ENCODE results near the gene LARP4B.
A peak's percentile ranks its signal among the peaks of the same experiment; 100 is the strongest.

The LARP4B gene

DNA sequence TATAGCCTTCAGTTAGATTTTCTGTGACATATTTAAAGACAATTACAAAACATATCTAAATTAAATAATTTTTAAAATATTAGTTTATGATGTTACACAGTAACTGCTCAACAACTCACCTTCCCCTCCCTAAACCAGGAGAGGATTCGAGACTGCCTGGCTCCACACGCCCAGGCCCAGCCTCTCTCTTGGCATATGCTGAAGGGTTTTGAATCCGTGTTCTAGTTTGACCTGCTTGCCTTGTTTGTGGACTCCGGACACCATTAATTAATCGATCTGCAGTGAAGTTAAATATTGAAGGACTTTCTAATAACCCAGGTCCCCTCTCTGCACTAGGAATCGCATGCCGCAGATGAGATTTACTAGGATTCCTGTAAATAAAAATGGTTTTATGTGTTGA is 106.6 kb downstream of the LARP4B start:
- no peak for DNase-seq (ENCODE audit: low spot score)

DNA sequence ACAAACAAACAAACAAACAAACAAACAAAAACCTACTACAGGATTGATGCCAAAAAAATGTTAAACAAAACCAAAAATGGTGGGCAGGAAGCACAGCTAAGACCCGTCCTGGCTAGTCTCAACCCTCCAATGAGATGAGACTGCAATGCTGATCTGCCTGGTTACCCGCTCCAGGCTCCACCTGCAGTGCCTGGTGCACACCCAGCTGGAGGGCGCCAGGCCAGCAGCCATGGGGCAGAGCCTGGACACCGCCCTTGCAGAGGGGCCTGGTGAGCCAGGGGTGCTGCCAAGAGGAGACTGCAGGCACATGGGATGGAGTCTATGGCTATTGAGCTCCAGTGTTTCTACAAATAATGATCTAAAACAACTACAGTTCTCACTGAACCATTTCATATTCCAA is 107.0 kb downstream of the LARP4B start:
- no peak for DNase-seq (ENCODE audit: low spot score)

DNA sequence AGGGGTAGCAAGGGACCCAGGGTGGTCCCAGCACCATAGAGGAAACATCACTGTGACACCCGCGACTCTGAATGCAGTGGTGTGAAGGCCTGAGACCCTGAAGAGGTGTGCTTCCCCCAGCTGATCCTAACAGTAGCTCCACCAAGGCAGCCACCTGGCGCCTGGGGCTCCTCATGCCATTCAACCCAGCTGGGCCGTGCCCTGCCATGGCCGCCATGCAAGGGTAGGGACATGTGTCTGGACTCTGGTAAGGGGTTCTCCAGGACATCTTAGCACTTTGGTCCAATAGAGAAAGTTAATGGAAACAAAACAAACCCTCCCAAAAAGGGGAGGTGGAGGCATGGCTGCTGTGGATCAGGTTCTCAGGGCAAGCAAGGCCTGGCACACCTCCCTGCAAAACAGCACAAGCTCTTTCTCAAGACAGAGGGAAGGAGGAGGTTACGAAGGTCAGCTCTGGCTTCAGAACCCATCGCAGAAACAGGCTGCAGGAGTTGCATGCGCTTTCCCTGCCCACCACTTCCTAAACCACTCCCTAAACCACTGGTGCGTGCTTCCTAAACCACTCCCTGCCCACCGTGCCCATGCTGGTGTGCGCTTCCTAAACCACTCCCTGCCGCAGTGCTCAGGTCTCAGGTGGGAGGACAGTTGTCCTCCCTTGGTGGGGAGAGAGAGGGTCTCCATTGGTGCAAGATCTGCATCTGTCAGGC is 108.7 kb downstream of the LARP4B start:
- no peak for DNase-seq (ENCODE audit: low spot score)

GRCh38 chr10:822197-822596 is 109.3 kb downstream of the LARP4B start:
- no peak for DNase-seq (ENCODE audit: low spot score)

DNA sequence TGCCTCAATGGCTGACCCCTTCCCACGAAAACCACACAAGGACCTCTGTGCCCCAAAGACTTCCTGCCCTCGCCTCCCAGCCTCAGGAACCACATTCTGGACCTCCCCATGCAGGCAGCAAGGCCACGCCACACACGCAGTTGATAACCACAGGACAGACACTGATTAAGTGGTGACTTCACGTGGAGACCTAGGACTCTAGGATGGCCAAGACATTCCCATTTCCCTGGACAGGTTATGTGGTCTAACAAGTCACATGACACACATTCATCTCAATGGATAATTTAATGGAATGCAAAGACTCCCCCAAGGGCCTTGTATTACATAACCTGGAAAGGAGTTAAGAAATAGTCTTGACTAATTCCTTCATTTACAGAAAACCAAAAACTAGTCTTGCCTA is 110.2 kb downstream of the LARP4B start:
- DNase-seq (ENCODE audit: low spot score), result no peak

DNA sequence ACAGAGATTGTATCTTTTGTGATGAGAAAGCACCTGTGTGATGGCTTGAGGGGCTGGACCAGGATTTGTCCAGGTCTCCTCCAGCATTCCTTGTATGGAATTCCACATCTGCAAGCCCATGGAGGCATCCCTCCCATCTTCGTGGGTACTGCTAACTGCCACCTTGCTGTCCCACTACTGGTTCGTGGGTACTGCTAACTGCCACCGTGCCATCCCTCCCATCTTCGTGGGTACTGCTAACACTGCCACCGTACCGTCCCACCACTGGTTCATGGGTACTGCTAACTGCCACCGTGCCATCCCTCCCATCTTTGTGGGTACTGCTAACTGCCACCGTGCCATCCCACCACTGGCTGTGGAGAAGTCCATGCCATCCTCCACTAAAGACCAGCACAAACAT is 111.7 kb downstream of the LARP4B start:
- no peak for DNase-seq (ENCODE audit: low spot score)

GRCh38 chr10:819326-819725 is 112.2 kb downstream of the LARP4B start:
- DNase-seq (ENCODE audit: low spot score), result no peak

DNA sequence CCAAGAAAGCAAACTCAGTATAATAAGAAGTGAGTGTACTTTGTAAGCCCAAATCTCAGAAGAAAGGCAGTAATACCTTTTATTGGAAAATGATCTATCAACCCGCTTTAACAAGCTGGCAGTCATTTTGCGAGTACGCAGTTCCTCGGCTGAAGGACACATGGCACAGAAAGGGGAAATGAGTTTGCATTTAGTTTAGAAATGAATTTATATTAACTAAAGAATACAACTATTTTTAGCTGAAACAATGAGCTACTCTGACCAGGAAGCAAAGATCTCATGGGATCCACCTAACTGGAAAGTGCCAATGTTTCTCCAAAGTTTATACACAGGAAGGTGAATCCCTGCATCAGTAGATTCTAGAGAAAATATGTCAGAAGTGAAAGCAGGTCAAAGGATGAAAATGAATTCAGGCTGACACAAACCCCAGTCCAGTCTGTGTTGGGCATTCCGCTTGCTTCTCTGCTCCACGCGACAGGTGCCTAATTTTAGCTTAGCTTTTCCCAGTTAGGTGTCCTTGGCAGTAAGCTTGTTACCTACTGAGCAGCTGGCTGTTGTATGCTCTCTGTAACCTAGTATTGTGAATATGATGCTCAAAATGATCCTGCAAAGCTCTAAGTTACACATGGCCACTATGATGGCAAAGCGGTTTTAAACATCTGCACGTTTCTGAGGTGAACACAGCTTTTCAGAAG is 112.8 kb downstream of the LARP4B start:
- DNase-seq (ENCODE audit: low spot score), result no peak

- DNase-seq (ENCODE audit: low spot score), result no peak
These were observed 113.5 kb downstream of the LARP4B start for GRCh38 chr10:818010-818409.

GRCh38 chr10:817371-817770 is 114.1 kb downstream of the LARP4B start:
- no peak for DNase-seq (ENCODE audit: low spot score)

DNA sequence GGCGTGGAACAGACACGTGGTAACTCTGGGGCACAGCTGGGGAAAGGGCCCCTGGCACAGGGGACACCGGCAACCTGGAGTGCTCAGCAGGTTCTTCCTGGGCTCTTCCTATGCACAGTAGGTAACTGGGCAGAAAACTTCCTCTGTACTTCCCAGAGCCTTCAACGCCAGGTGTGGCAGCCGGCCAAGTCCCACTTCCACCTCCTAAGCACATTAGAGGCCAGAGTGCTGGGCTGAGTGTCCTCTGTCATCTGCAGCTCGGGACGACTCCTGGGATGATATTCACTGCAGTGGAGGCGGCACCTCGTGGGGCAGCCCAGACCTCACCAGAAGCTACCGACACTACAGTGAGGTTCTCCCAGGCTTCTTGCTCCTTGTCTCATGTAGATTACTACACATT is 114.5 kb downstream of the LARP4B start:
- DNase-seq (ENCODE audit: low spot score), result no peak

DNA sequence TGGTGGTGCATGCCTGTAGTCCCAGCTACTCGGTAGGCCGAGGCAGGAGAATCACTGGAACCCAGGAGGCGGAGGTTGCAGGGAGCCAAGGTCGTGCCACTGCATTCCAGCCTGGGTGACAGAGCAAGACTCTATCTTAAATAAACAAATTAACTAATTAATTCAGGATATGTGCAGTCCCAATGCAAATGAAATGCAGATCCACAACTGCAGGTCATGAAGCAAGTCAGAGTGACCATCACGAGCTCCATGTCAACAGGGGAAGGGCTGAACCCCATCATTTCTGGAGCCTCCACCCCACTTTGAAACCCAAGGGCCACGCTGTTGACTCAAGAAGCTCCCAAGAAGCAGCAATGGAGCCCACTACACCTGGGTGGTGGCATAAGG is 115.4 kb downstream of the LARP4B start:
- DNase-seq (ENCODE audit: low spot score), result no peak

- no peak for DNase-seq (ENCODE audit: low spot score)
These were observed 116.0 kb downstream of the LARP4B start for GRCh38 chr10:815338-816090.

- no peak for DNase-seq (ENCODE audit: low spot score)
These were observed 116.8 kb downstream of the LARP4B start for GRCh38 chr10:814536-815302.

DNA sequence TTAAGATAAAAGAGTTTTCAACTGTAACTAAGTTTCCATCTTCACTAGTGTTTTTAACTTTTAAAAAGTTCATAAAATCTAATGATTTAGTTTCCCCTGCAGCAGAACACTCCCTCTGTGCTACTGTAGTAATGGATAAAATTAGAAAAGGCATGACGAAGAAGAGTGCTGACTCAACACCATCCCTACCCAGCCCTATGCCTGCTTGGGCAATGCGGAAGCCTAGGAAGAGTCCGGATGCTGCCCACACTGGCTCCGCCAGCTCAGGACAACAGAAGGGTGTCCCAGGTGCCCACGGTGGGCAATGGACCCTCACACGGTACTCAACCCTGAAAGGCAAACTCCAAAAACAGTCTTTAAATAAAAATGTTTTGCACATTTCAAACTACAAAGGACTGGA is 118.2 kb downstream of the LARP4B start:
- DNase-seq (ENCODE audit: low spot score), result no peak

DNA sequence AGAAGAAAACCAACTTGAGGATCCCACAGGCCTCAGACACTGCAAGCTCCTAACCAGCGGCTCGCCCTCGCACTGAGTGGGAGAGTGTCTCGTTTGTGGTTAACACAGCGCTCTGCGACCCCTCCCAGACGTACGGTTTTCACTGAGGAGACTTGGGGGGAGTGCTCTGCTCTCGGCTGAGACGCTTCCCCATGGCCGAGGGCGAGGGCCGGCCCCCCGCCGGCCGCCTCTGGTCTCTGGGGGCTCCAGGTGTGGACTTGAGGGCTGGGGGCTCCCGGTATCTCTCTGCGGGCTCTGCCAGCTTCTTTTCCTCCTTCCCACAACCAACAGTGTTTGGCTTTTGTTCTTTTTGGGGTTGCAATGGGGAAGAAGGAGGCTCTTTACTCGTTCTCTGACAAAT is 118.7 kb downstream of the LARP4B start:
- DNase-seq (ENCODE audit: low spot score), result no peak

GRCh38 chr10:811379-812175 is 119.9 kb downstream of the LARP4B start:
- DNase-seq (ENCODE audit: low spot score), result no peak

- peak; percentile 56 for DNase-seq (ENCODE audit: low spot score)
These were observed 121.1 kb downstream of the LARP4B start for GRCh38 chr10:810351-810846.

DNA sequence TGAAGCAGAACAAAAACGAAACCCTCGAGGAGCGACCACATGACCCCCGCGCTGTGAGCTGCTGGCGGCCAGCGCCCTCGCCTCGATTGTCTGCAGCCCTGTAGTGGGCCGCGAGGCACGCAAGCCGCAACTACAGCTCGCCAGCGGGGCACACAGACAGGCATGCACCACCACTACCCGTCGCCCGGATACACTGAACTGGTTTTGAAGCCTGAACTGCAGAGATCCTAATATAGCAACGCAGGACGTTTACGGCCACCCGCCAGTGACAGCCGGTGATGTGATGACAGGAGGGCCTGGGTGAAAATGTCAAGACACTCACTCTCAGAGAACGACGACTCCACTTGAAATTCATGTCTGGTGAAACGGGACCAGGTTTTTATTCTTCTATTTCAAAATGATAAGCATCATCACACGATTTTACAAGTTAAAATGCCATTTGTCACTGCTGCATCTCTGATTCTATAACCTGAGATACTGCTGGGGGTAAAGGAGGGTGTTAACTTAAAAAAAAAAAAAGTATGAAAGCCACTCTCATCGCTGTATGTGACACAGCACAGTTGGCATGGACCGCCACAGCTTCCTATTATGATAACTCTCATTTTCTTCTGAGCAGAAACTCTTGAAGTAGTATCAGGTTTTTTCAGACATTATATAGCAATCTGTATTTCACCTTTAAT is 121.7 kb downstream of the LARP4B start:
- DNase-seq (ENCODE audit: low spot score), result no peak

DNA sequence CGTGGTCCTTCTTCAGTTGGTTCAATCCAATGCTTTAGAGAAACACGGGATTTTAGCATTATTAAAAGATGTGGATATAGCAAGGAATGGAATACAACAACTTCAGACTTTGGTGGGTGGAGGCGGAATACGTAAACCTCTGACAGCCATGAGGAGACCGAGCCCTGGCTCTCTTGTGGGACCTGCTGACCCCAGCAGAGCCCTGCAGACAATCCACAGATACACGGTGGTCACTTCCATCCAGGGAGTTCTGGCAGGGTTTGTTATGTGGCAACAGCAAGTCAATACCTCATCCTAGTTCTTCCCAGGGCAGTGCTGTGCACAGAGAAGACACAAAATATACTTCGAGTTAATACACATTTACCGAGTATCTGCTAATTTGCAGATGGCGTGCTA is 123.5 kb downstream of the LARP4B start:
- DNase-seq (ENCODE audit: low spot score), result no peak
